ENCODE measurements around the gene PDE4DIP.
A peak's percentile ranks its signal among the peaks of the same experiment; 100 is the strongest.
"Not testable (repeated sequence)": the region's sequence is repeated elsewhere in the genome, so short reads cannot be mapped to it uniquely, and the experiment has no call there.

The PDE4DIP gene

GRCh38 chr1:148948768-148949167, 104.5 kb downstream of the PDE4DIP start:
- not testable (repeated sequence) for H3K9me3 Mint-ChIP-seq, H3K27me3 Mint-ChIP-seq, H3K36me3 Mint-ChIP-seq, H3K4me3 Mint-ChIP-seq, H3K4me1 Mint-ChIP-seq
- H3K27ac Mint-ChIP-seq, result peak overlapping the region; percentile 4

- Mint-ChIP-seq H3K27ac (peak overlapping the region; percentile 90), H3K4me1 (peaks cover 14% of the 10 kb centered on the region), H3K4me3 (peak overlapping the region; percentile 78)
- H3K36me3 Mint-ChIP-seq, H3K9me3 Mint-ChIP-seq, H3K27me3 Mint-ChIP-seq: not testable (repeated sequence)
Observed at GRCh38 chr1:148951336-148952227, 107.4 kb downstream of the PDE4DIP start.

- H3K4me3 Mint-ChIP-seq, result peak overlapping the region; percentile 78
- not testable (repeated sequence) for H3K27me3 Mint-ChIP-seq, H3K36me3 Mint-ChIP-seq, H3K27ac Mint-ChIP-seq, H3K9me3 Mint-ChIP-seq
- peaks cover 14% of the 10 kb centered on the region for H3K4me1 Mint-ChIP-seq
Observed at GRCh38 chr1:148952253-148952937, 108.2 kb downstream of the PDE4DIP start.

DNA sequence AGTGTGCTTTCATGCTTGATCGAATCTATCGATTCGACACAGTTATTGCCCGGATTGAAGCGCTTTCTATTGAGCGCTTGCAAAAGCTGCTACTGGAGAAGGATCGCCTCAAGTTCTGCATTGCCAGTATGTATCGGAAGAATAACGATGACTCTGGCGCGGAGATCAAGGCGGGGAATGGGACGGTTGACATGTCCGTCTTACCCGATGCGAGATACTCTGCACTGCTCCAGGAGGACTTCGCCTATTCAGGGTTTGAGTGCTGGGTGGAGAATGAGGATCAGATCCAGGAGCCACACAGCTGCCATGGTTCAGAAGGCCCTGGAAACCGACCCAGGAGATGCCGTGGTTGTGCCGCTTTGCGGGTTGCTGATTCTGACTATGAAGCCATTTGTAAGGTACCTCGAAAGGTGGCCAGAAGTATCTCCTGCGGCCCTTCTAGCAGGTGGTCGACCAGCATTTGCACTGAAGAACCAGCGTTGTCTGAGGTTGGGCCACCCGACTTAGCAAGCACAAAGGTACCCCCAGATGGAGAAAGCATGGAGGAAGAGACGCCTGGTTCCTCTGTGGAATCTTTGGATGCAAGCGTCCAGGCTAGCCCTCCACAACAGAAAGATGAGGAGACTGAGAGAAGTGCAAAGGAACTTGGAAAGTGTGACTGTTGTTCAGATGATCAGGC, 108.8 kb downstream of the PDE4DIP start:
- H3K36me3 Mint-ChIP-seq, H3K9me3 Mint-ChIP-seq, H3K27ac Mint-ChIP-seq, H3K27me3 Mint-ChIP-seq: not testable (repeated sequence)
- Mint-ChIP-seq H3K4me3 (peak overlapping the region; percentile 84), H3K4me1 (peaks cover 14% of the 10 kb centered on the region)

DNA sequence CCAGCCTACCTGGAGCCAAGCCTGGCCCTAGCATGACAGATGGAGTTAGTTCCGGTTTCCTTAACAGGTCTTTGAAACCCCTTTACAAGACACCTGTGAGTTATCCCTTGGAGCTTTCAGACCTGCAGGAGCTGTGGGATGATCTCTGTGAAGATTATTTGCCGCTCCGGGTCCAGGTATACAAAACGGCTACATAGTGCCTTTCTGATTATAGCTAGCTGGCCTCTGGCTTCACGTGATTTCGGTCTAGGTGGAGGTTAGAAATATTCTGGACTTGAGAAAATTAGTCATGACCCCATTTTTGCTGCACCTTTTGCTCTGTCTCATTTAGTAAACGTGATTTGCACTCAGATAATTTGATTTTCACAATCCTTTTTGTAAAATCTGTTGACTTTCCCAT, 109.5 kb downstream of the PDE4DIP start:
- H3K27me3 Mint-ChIP-seq, H3K9me3 Mint-ChIP-seq, H3K27ac Mint-ChIP-seq, H3K36me3 Mint-ChIP-seq: not testable (repeated sequence)
- peak overlapping the region; percentile 78 for H3K4me3 Mint-ChIP-seq
- peaks cover 14% of the 10 kb centered on the region for H3K4me1 Mint-ChIP-seq

DNA sequence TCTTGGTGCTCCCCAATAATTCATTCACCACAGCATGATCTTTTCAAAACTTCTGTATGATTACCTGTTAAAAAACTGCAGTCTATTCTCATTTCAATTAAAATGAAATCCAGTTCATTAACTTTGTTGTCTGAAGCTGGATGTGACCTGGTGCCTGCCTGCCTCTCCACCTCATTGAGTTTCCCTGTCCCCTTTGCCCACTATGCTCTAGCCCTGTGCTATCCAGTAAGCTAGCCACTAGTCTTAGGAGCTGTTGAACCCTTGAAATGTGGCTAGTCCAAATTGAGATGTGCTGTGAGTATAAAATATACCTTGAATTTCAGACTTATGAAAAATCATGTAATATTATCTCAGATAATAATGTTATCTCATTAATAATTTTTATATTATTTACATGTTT, 114.1 kb downstream of the PDE4DIP start:
- H3K4me1 Mint-ChIP-seq, H3K4me3 Mint-ChIP-seq, H3K36me3 Mint-ChIP-seq, H3K27ac Mint-ChIP-seq, H3K27me3 Mint-ChIP-seq, H3K9me3 Mint-ChIP-seq: not testable (repeated sequence)

GRCh38 chr1:148960212-148961000, 116.2 kb downstream of the PDE4DIP start:
- H3K36me3 Mint-ChIP-seq, H3K4me1 Mint-ChIP-seq, H3K9me3 Mint-ChIP-seq, H3K4me3 Mint-ChIP-seq, H3K27me3 Mint-ChIP-seq, H3K27ac Mint-ChIP-seq: not testable (repeated sequence)

DNA sequence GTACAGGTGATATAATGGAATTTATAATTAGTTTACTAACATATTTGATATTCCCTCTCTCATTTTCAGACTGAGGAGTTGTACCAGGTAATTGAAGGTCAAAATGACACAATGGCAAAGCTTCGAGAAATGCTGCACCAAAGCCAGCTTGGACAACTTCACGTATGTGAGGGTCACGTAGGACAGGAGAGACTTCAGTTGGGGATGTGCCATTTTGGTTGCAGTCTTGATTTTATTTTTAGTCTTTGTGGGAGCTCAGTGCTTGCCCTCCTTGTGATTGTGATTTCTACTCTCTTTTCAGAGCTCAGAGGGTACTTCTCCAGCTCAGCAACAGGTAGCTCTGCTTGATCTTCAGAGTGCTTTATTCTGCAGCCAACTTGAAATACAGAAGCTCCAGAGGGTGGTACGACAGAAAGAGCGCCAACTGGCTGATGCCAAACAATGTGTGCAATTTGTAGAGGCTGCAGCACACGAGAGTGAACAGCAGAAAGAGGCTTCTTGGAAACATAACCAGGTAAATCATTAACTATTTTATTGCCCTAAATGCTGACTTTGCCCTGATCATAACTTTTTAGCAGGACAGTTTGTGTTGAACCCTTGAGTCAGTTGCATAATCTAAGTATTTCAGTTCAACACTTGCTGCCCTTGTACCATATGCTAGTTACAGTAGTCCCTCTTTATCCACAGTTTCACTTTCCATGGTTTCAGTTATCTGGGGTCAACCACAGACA, 118.1 kb downstream of the PDE4DIP start:
- not testable (repeated sequence) for H3K36me3 Mint-ChIP-seq, H3K4me1 Mint-ChIP-seq, H3K27ac Mint-ChIP-seq, H3K9me3 Mint-ChIP-seq, H3K27me3 Mint-ChIP-seq, H3K4me3 Mint-ChIP-seq

GRCh38 chr1:148966084-148966483, 121.9 kb downstream of the PDE4DIP start:
- H3K4me3 Mint-ChIP-seq, H3K4me1 Mint-ChIP-seq, H3K9me3 Mint-ChIP-seq, H3K27me3 Mint-ChIP-seq, H3K27ac Mint-ChIP-seq, H3K36me3 Mint-ChIP-seq: not testable (repeated sequence)

GRCh38 chr1:148967580-148967979, 123.4 kb downstream of the PDE4DIP start:
- not testable (repeated sequence) for H3K9me3 Mint-ChIP-seq, H3K4me1 Mint-ChIP-seq, H3K27ac Mint-ChIP-seq, H3K27me3 Mint-ChIP-seq, H3K4me3 Mint-ChIP-seq, H3K36me3 Mint-ChIP-seq

DNA sequence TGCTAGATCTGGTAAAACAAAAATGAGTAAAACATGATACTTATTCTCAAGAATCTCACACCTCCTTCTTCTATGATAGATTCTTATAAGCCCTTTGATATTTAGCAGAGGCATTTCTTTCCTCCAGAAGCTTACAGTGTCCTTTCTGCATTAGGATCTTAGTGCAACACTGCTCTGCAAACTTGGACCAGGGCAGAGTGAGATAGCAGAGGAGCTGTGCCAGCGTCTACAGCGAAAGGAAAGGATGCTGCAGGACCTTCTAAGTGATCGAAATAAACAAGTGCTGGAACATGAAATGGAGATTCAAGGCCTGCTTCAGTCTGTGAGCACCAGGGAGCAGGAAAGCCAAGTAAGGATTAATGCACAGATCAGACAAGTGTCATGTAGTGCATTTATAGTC, 124.5 kb downstream of the PDE4DIP start:
- H3K27me3 Mint-ChIP-seq, H3K27ac Mint-ChIP-seq, H3K36me3 Mint-ChIP-seq, H3K4me3 Mint-ChIP-seq, H3K9me3 Mint-ChIP-seq, H3K4me1 Mint-ChIP-seq: not testable (repeated sequence)

DNA sequence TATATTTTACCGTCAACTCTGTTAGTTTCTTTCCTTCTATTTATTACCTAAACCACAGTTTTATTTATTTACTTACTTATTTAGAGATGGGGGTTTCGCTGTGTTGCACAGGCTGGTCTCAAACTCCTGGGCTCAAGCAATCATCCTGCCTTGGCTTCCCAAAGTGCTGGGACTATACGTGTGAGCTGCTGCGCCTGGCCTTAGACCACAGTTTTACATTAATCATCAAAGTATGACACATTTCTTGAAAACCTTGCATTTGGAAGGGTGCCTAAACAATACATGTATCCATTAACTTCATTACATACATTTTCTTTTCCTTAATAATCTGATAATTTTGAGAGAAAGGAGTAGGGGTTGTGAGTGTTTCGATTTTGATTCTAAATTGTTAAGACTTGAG, 124.9 kb downstream of the PDE4DIP start:
- H3K9me3 Mint-ChIP-seq, H3K27ac Mint-ChIP-seq, H3K4me1 Mint-ChIP-seq, H3K36me3 Mint-ChIP-seq, H3K4me3 Mint-ChIP-seq, H3K27me3 Mint-ChIP-seq: not testable (repeated sequence)

DNA sequence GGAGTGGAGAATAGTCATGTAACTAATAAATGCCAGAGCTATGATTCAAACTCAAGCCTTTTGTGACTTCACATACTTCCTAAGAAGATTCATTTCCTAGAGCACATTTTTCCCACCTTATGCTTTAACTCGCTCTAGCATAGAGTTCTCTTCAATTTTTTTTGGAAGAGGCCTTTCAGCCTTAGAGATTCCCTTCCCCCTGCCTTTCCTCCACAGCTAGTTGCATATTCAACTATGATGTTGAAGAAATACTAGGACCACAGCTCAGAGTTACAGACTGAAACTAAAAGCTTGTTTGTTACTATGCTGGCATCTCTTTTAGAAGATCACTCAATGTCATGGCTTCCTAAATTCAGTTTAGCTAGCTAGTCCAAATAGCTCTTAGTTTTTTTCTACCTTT, 131.2 kb downstream of the PDE4DIP start:
- Mint-ChIP-seq H3K4me1 (peaks cover 20% of the 10 kb centered on the region), H3K27ac (peak overlapping the region; percentile 97), H3K36me3 (peaks cover 13% of the 10 kb centered on the region), H3K4me3 (peak overlapping the region; percentile 83)
- H3K9me3 Mint-ChIP-seq, H3K27me3 Mint-ChIP-seq: not testable (repeated sequence)

GRCh38 chr1:148975866-148976537, 131.8 kb downstream of the PDE4DIP start:
- not testable (repeated sequence) for H3K27me3 Mint-ChIP-seq, H3K9me3 Mint-ChIP-seq
- peak overlapping the region; percentile 97 for H3K27ac Mint-ChIP-seq
- peak overlapping the region; percentile 83 for H3K4me3 Mint-ChIP-seq
- peaks cover 20% of the 10 kb centered on the region for H3K4me1 Mint-ChIP-seq
- H3K36me3 Mint-ChIP-seq, result peaks cover 17% of the 10 kb centered on the region

DNA sequence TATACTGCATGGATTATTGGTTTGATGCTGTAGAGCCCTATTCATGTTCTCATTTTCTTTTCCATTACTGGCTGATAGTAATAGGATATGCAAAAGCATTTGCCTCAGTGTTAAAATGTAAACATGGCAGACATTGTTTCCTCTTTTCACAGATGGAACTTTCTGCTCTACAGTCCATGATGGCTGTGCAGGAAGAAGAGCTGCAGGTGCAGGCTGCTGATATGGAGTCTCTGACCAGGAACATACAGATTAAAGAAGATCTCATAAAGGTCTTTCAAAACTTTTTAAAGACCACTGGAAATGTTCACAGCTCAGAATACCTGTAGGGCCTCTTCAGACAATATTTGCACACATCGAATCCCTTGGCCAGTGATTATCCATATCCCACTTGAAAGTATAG, 133.6 kb downstream of the PDE4DIP start:
- not testable (repeated sequence) for H3K27me3 Mint-ChIP-seq, H3K9me3 Mint-ChIP-seq, H3K27ac Mint-ChIP-seq, H3K4me3 Mint-ChIP-seq
- Mint-ChIP-seq H3K36me3 (peaks cover 24% of the 10 kb centered on the region), H3K4me1 (peaks cover 20% of the 10 kb centered on the region)

Data from activated naive CD4-positive, alpha-beta T cell treated with anti-CD3 and anti-CD28 coated beads, Interleukin-2, amount 50 U/mL, for 24 hours (primary cell).